IPS-18a (cell line): ENCODE measurements around the gene CYP4F8.
"Not testable (repeated sequence)": the region's sequence is repeated elsewhere in the genome, so short reads cannot be mapped to it uniquely, and the experiment has no call there.

Source experiments
- H3K27ac ChIP-seq: one replicate; pipeline ENCODE4 v1.5.1; 2013; ENCODE audit warnings: low read length
- H3K27me3 ChIP-seq: one replicate; pipeline ENCODE4 v1.6.1; 2013; ENCODE audit warnings: mild to moderate bottlenecking, low read length; ENCODE audit not compliant: control insufficient read depth, insufficient read depth
- H3K36me3 ChIP-seq: one replicate; pipeline ENCODE4 v1.6.1; 2013; ENCODE audit warnings: low read depth, low read length; ENCODE audit not compliant: control insufficient read depth
- H3K4me1 ChIP-seq: one replicate; pipeline ENCODE4 v1.6.1; 2013; ENCODE audit warnings: low read depth, low read length; ENCODE audit not compliant: control insufficient read depth
- H3K4me3 ChIP-seq: one replicate; pipeline ENCODE4 v1.5.1; 2013; ENCODE audit warnings: low read length
- H3K9ac ChIP-seq: one replicate; pipeline ENCODE4 v1.6.1; 2013; ENCODE audit warnings: mild to moderate bottlenecking, low read length, moderate library complexity
- H3K9me3 ChIP-seq: one replicate; pipeline ENCODE4 v1.6.1; 2013; ENCODE audit warnings: low read depth, low read length; ENCODE audit not compliant: control insufficient read depth

Gene CYP4F8

GRCh38 chr19:15639596-15639995, 24.6 kb downstream of the CYP4F8 start:
- Histone ChIP-seq H3K4me3 (no peak overlapping the region), H3K9ac (no peak overlapping the region), H3K27ac (no peak overlapping the region), H3K4me1 (no peaks in the 10 kb centered on the region), H3K36me3 (no peaks in the 10 kb centered on the region), H3K27me3 (no peaks in the 10 kb centered on the region), H3K9me3 (peaks cover 65% of the 10 kb centered on the region)

DNA sequence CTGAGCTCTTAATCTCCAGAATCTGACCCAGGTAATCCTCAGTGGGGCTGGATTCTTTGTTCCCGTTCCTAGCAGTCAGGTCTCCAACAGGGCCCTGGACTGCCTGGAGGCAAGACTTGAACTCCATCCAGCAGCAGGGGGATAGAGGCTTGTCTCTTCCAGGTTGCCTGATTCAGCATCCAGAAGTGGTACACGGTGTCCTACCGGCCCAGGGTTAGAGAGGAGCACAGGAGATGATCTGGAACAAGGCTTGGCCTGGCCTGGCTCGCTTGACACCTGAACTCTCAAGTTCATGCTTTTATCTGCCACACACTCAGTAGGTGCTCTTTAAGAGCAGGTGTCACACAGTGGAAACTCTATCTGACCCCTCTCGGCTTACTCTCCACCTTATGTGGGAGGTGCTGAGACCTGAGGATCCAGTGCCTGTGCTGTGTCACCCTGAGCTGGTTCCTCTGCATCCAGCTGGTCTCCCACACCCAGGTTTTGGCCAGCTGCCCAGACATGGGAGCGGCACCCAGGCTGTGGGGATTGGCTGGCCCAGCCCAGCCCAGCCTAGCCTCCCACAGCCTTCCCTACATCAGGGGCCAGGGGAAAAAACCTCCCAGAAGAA, 25.4 kb downstream of the CYP4F8 start, which contains the start of gene CYP4F3:
CYP4F3 (plus strand) TSS at position 604 of the 610 bp plus-strand sequence. CDS start 519 bp downstream, outside the sequence.
- Histone ChIP-seq H3K4me3 (no peak within 1 kb of the TSS), H3K27me3 (no peaks in the 10 kb centered on the region)

GRCh38 chr19:15640904-15641597, 26.0 kb downstream of the CYP4F8 start:
- Histone ChIP-seq H3K4me3 (no peak overlapping the region), H3K4me1 (no peaks in the 10 kb centered on the region), H3K36me3 (no peaks in the 10 kb centered on the region), H3K9ac (no peak overlapping the region), H3K9me3 (peaks cover 63% of the 10 kb centered on the region), H3K27ac (no peak overlapping the region), H3K27me3 (no peaks in the 10 kb centered on the region)

More for the DNA sequence above, 25.4 kb downstream of the CYP4F8 start, which contains the start of gene CYP4F3:
- no peak within 1 kb of the TSS for H3K9ac ChIP-seq
- H3K9me3 ChIP-seq: peaks cover 63% of the 10 kb centered on the region
- H3K36me3 ChIP-seq: no peaks in the 10 kb centered on the region
- H3K4me1 ChIP-seq: no peaks in the 10 kb centered on the region
- H3K27ac ChIP-seq: no peak within 1 kb of the TSS

DNA sequence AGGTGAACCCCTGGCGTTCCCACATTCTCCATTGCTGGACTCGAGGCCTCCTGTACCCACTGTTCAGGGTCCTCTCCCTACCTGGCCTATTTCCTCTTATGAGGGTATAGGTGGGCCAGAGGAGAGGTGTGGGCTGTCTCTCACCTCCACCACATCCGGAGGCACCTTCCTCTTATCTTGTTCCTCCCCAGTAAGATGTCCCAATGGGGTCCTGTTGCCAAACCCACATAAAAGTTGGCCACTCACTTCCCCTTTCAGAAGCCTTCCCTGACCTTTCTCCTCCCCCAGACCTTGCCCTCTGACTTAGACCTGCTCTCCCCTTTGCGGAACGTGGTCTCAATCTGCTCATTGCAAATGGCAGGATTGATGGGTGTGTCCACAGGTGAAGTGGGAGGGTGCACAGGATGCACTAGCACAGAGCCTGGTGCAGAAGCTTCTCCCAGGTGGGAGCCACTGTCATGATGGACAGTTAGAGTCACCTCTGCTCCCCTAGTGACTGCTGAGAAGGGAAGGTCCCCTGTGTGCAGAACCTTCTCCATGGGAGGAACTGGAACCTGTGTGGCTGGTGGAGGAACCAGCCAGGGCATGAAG, 27.0 kb downstream of the CYP4F8 start:
- Histone ChIP-seq H3K9ac (no peak overlapping the region), H3K27ac (no peak overlapping the region), H3K4me1 (no peaks in the 10 kb centered on the region), H3K27me3 (no peaks in the 10 kb centered on the region), H3K36me3 (no peaks in the 10 kb centered on the region), H3K9me3 (peaks cover 65% of the 10 kb centered on the region), H3K4me3 (no peak overlapping the region)

GRCh38 chr19:15642807-15643206, 27.8 kb downstream of the CYP4F8 start:
- no peak overlapping the region for H3K9ac ChIP-seq
- no peaks in the 10 kb centered on the region for H3K27me3 ChIP-seq
- H3K4me3 ChIP-seq: no peak overlapping the region
- no peak overlapping the region for H3K27ac ChIP-seq
- peaks cover 66% of the 10 kb centered on the region for H3K9me3 ChIP-seq
- H3K36me3 ChIP-seq: no peaks in the 10 kb centered on the region
- no peaks in the 10 kb centered on the region for H3K4me1 ChIP-seq

DNA sequence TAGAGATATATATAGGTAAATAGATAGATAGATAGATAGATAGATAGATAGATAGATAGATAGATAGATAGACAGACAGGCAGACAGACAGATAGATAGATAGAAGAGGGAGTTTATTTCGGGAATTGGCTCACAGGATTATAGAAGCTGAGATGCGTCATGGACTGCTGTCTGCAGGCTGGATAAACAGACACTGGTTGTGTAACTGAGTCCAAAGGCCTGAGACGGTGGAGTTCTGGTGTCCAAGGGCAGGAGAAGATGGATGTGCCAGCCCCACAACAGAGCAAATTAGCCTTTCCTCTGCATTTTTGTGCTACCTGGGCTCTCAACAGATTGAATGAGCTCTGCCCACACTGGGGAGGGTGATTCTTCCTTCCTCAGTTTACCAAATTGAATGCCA, 28.4 kb downstream of the CYP4F8 start:
- Histone ChIP-seq H3K9me3 (peaks cover 68% of the 10 kb centered on the region), H3K9ac (no peak overlapping the region), H3K4me3 (no peak overlapping the region), H3K27me3 (no peaks in the 10 kb centered on the region), H3K36me3 (no peaks in the 10 kb centered on the region), H3K27ac (no peak overlapping the region), H3K4me1 (no peaks in the 10 kb centered on the region)

- H3K4me1 ChIP-seq: no peaks in the 10 kb centered on the region
- H3K27me3 ChIP-seq: no peaks in the 10 kb centered on the region
- no peak overlapping the region for H3K4me3 ChIP-seq
- no peak overlapping the region for H3K9ac ChIP-seq
- H3K27ac ChIP-seq: no peak overlapping the region
- no peaks in the 10 kb centered on the region for H3K36me3 ChIP-seq
- peaks cover 74% of the 10 kb centered on the region for H3K9me3 ChIP-seq
Measured at GRCh38 chr19:15644066-15644741, 29.2 kb downstream of the CYP4F8 start.

- Histone ChIP-seq H3K9ac (no peak overlapping the region), H3K27ac (no peak overlapping the region), H3K36me3 (no peaks in the 10 kb centered on the region), H3K27me3 (no peaks in the 10 kb centered on the region), H3K9me3 (peaks cover 74% of the 10 kb centered on the region), H3K4me1 (no peaks in the 10 kb centered on the region), H3K4me3 (no peak overlapping the region)
Measured at GRCh38 chr19:15644816-15645215, 29.8 kb downstream of the CYP4F8 start.

DNA sequence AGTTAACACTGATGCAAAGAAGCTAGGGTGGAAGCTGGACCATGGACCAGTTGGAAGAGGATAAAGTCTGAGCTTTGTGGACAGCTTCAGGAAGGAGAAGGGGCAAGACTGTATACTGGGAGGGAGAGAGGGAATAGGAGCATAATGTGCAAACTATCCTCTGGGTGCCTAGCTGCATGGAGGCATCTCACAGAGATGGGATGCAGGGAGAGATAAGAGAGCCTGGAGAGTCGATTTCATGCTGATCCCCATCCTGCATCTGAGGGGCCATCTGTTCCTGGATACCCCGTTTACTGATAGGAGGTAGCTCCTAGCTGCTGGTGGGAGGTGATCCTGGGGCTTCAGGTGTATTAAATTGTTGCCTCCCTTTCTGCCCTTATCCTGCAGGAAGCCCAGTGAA, 34.5 kb downstream of the CYP4F8 start:
- Histone ChIP-seq H3K27ac (no peak overlapping the region), H3K36me3 (no peaks in the 10 kb centered on the region), H3K9ac (no peak overlapping the region), H3K4me1 (no peaks in the 10 kb centered on the region), H3K9me3 (peaks cover 70% of the 10 kb centered on the region), H3K4me3 (no peak overlapping the region), H3K27me3 (no peaks in the 10 kb centered on the region)

GRCh38 chr19:15650123-15650522, 35.1 kb downstream of the CYP4F8 start:
- peaks cover 70% of the 10 kb centered on the region for H3K9me3 ChIP-seq
- H3K27me3 ChIP-seq, H3K4me1 ChIP-seq, H3K27ac ChIP-seq, H3K4me3 ChIP-seq, H3K36me3 ChIP-seq, H3K9ac ChIP-seq: not testable (repeated sequence)

GRCh38 chr19:15651791-15652190, 36.8 kb downstream of the CYP4F8 start:
- H3K4me1 ChIP-seq: no peaks in the 10 kb centered on the region
- no peak overlapping the region for H3K27ac ChIP-seq
- no peaks in the 10 kb centered on the region for H3K36me3 ChIP-seq
- H3K9ac ChIP-seq: no peak overlapping the region
- H3K27me3 ChIP-seq: no peaks in the 10 kb centered on the region
- H3K4me3 ChIP-seq: no peak overlapping the region
- H3K9me3 ChIP-seq: peaks cover 62% of the 10 kb centered on the region
